GM12878 (cell line): Measurements from ENCODE around the gene POC1B. TPM values are rescaled to one million over a fixed set of nuclear protein-coding genes. Genes with fewer than 3 reads are reported as not detected.

Source experiments
- ATAC-seq: fragments of 200-7000 bp; cut with Tn5 transposase; 3 replicates; pipeline ENCODE4 v1.9.1; 2020; ENCODE audit warnings: mild to moderate bottlenecking, moderate library complexity
- BruUV-seq: library from RNA; stranded (reverse); fragments of 400-500 nt; replicated peaks from 2 replicates; lab custom pipeline; 2021; lab: Mats Ljungman, UMichigan
- CTCF ChIA-PET: fragments of 300-600 bp; sonication (Branson Sonifier 250); formaldehyde crosslinking; extraction: SDS; loops from one replicate; lab custom pipeline; 2021; ENCODE audit warnings: inconsistent platforms; lab: Yijun Ruan, JAX
- POLR2A ChIA-PET: fragments of 350-600 bp; formaldehyde crosslinking; extraction: SDS; loops from one replicate; lab custom pipeline; 2021; ENCODE audit warnings: inconsistent platforms; lab: Charles Lee
- RAD21 ChIA-PET: fragments of 300-600 bp; sonication (Branson Sonifier 250); formaldehyde crosslinking; loops from one replicate; lab custom pipeline; 2023; ENCODE audit warnings: antibody characterized with exemption; ENCODE audit not compliant: unreplicated experiment; lab: Charles Lee
- SMC1A ChIA-PET: fragments of 300-600 bp; sonication (Branson Sonifier 250); formaldehyde crosslinking; loops from one replicate; lab custom pipeline; 2023; ENCODE audit not compliant: unreplicated experiment, uncharacterized antibody; lab: Charles Lee
- DNase-seq: peaks from one replicate; pipeline ENCODE4 v3.0.0-alpha.2; 2011; ENCODE audit warnings: low read depth, low spot score
- FAIRE-seq: peaks from 3 replicates; lab custom pipeline; 2011; peaks lifted over from hg19 to GRCh38; lab: Jason Lieb, UNC
- H2AFZ ChIP-seq: 2 replicates; pipeline ENCODE4 v1.6.0; 2011; ENCODE audit warnings: low read depth, low read length, control low read depth; ENCODE audit not compliant: control insufficient read depth
- H3K27ac ChIP-seq: 2 replicates; pipeline ENCODE4 v1.5.1; 2011; ENCODE audit warnings: control low read depth; ENCODE audit not compliant: control insufficient read depth, insufficient read depth
- H3K27me3 ChIP-seq, 2 experiments: replicated peaks in 1 of 2; 2 replicates each; pipeline versions ENCODE4 v1.6.0 to v1.6.1; 2011; ENCODE audit warnings: low read length in 1 of 2; ENCODE audit not compliant: control insufficient read depth in 2 of 2, insufficient read depth in 2 of 2
- H3K36me3 ChIP-seq, 2 experiments: 2 replicates each; pipeline ENCODE4 v1.5.1; 2011; ENCODE audit warnings: low read length in 1 of 2; ENCODE audit not compliant: control insufficient read depth in 2 of 2, insufficient read depth in 2 of 2
- H3K4me1 ChIP-seq: 2 replicates; pipeline ENCODE4 v1.6.1; 2011; ENCODE audit warnings: mild to moderate bottlenecking, low read length, moderate library complexity, mixed read lengths; ENCODE audit not compliant: control insufficient read depth, insufficient read depth
- H3K4me2 ChIP-seq: 2 replicates; pipeline ENCODE4 v1.6.0; 2011; ENCODE audit warnings: control low read depth; ENCODE audit not compliant: control insufficient read depth, insufficient read depth
- H3K4me3 ChIP-seq: fragments of 200-600 bp; sonication (generic); 2 replicates; pipeline ENCODE4 v1.5.1; 2016
- H3K79me2 ChIP-seq: 2 replicates; pipeline ENCODE4 v1.6.0; 2011; ENCODE audit warnings: low read length; ENCODE audit not compliant: control insufficient read depth, insufficient read depth
- H3K9ac ChIP-seq: 2 replicates; pipeline ENCODE4 v1.8.0; 2011; ENCODE audit warnings: low read length, control low read depth, mixed read lengths; ENCODE audit not compliant: control insufficient read depth, insufficient read depth
- H3K9me3 ChIP-seq: replicated peaks from 3 replicates; pipeline ENCODE4 v1.5.1; 2011; ENCODE audit warnings: mild to moderate bottlenecking, low read length; ENCODE audit not compliant: control insufficient read depth, insufficient read depth
- H4K20me1 ChIP-seq: 2 replicates; pipeline ENCODE4 v1.6.0; 2011; ENCODE audit not compliant: control insufficient read depth, insufficient read depth
- BCL3 ChIP-seq: IDR thresholded peaks from 2 replicates; pipeline ENCODE4 v1.6.1; 2011; ENCODE audit warnings: borderline replicate concordance, low read depth, mild to moderate bottlenecking, moderate library complexity, low read length; ENCODE audit not compliant: insufficient read depth, poor library complexity, severe bottlenecking
- CBX3 ChIP-seq: fragments of 200-600 bp; sonication (generic); IDR thresholded peaks from 2 replicates; pipeline ENCODE4 v1.6.1; 2016; ENCODE audit warnings: low read depth, borderline replicate concordance
- DPF2 ChIP-seq: fragments of 450-650 bp; IDR thresholded peaks from 2 replicates; pipeline ENCODE4 v1.6.1; 2017; ENCODE audit warnings: mild to moderate bottlenecking
- NKRF ChIP-seq: fragments of 450-650 bp; conservative IDR thresholded peaks from 2 replicates; pipeline ENCODE4 v1.6.1; 2017; ENCODE audit warnings: mild to moderate bottlenecking, moderate library complexity
- SUZ12 ChIP-seq: fragments of 200-600 bp; sonication (generic); IDR thresholded peaks from one replicate; pipeline ENCODE4 v1.6.1; 2018; ENCODE audit warnings: antibody characterized with exemption, mild to moderate bottlenecking; ENCODE audit not compliant: unreplicated experiment
- TCF12 ChIP-seq: IDR thresholded peaks from 2 replicates; pipeline ENCODE4 v1.6.1; 2011; ENCODE audit warnings: low read depth, mild to moderate bottlenecking, low read length
- ZBTB11 ChIP-seq: fragments of 450-650 bp; formaldehyde crosslinking; IDR thresholded peaks from 2 replicates; pipeline ENCODE4 v1.5.0; 2022; ENCODE audit warnings: mild to moderate bottlenecking, missing genetic modification characterization
- ZNF622 ChIP-seq: fragments of 450-650 bp; IDR thresholded peaks from 2 replicates; pipeline ENCODE4 v1.6.1; 2017; ENCODE audit warnings: mild to moderate bottlenecking, inconsistent platforms
- WGBS: methylation state at CpG from one replicate; pipeline ENCODE4 v1.1.6; 2016; ENCODE audit warnings: low lambda C conversion rate; ENCODE audit not compliant: insufficient replicate concordance, insufficient coverage; ENCODE audit errors: missing lambda C conversion rate; 5-methylcytosine and 5-hydroxymethylcytosine counted together
- in situ Hi-C: fragments of 300-500 bp; cut with MboI; formaldehyde crosslinking; loops from 9 replicates; pipeline ENCODE4 v1.14.3; 2018; ENCODE audit warnings: mixed read lengths
- intact Hi-C: fragments of 100-400 bp; cut with micrococcal nuclease; formaldehyde crosslinking; loops from one replicate; pipeline ENCODE4 v1.14.2; 2022; ENCODE audit not compliant: unreplicated experiment
- polyA plus RNA-seq, 11 experiments: library from polyadenylated mRNA; depleted of rRNA in 4 of 11; unstranded in 6 of 11; stranded (reverse) in 5 of 11; fragments of >200 nt; fragmentation: Nextera tagmentation in 4 of 11; fragmentation: Illumina TruSeq in 1 of 11; extraction: Ambion mirVana in 4 of 11; extraction: Trizol in 1 of 11; gene quantifications; 1 replicate in 1 of 11; 2 replicates in 10 of 11; pipeline versions ENCODE4 v1.2.1 to v1.2.3, GENCODE V29; 2011 to 2016; ENCODE audit warnings: inconsistent platforms in 2 of 11, missing spikeins in 2 of 11, low read depth in 1 of 11
- total RNA-seq, 4 experiments: library from RNA; depleted of rRNA in 3 of 4; stranded (reverse); fragments of >200 nt in 3 of 4; fragmentation: Illumina TruSeq in 1 of 4; extraction: Trizol in 1 of 4; gene quantifications; 2 replicates each; pipeline versions ENCODE4 v1.2.1 to v1.2.3, GENCODE V29; 2013 to 2021
- TF ChIP-seq, protein P1 (sequence below): fragments of 450-650 bp; IDR thresholded peaks from 2 replicates; pipeline ENCODE4 v1.6.1; 2017; ENCODE audit warnings: mild to moderate bottlenecking, low read depth, inconsistent platforms; ENCODE audit not compliant: poor library complexity, severe bottlenecking

Gene POC1B
- total and polyA plus RNA-seq, 10 of the 15 experiments (the other 5 are each of a cell fraction or from before 2014, with no cell fraction given) = 4.4 to 17.8 (median 11.3) TPM

DNA sequence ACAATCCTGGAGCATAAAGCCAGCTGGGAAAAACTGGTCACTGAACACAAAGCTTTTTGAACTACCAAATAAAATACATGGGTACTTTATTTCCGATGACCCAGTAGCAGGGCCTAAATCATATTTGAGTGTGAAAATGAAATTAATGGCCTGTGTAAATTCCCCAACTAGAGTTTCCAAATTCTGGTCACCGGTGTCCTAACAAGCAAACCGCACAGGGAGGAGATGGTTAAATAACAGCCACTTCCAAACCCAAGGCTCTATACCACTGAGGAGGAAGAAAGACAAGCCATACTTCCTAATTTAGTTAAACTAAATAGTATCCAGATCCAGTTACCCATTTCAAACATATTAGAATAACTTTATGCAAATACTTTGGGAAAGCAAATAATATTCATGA lies 133.5 kb downstream of the POC1B start:
- in situ Hi-C loops = no loop called here
- no peak for TF ChIP-seq BCL3
- no peak for TF ChIP-seq TCF12
- no peak for TF ChIP-seq ZNF622
- TF ChIP-seq, protein P1, sequence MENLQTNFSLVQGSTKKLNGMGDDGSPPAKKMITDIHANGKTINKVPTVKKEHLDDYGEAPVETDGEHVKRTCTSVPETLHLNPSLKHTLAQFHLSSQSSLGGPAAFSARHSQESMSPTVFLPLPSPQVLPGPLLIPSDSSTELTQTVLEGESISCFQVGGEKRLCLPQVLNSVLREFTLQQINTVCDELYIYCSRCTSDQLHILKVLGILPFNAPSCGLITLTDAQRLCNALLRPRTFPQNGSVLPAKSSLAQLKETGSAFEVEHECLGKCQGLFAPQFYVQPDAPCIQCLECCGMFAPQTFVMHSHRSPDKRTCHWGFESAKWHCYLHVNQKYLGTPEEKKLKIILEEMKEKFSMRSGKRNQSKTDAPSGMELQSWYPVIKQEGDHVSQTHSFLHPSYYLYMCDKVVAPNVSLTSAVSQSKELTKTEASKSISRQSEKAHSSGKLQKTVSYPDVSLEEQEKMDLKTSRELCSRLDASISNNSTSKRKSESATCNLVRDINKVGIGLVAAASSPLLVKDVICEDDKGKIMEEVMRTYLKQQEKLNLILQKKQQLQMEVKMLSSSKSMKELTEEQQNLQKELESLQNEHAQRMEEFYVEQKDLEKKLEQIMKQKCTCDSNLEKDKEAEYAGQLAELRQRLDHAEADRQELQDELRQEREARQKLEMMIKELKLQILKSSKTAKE = no peak
- TF ChIP-seq DPF2 = no peak
- no peak for TF ChIP-seq SUZ12
- no peak for TF ChIP-seq ZBTB11 (CRISPR knock-in tag)
- no peak for TF ChIP-seq NKRF
- TF ChIP-seq CBX3 = no peak
- Histone ChIP-seq H3K27ac (no peak overlapping the region), H3K79me2 (no peaks in the 10 kb centered on the region), H2AFZ (no peak overlapping the region), H3K9me3 (no peaks in the 10 kb centered on the region), H3K36me3 (no peaks in the 10 kb centered on the region), H3K4me1 (no peaks in the 10 kb centered on the region), H3K9ac (no peak overlapping the region), H4K20me1 (no peaks in the 10 kb centered on the region), H3K4me2 (no peak overlapping the region), H3K4me3 (no peak overlapping the region), H3K27me3 (no peaks in the 10 kb centered on the region)
- CTCF ChIA-PET = no interaction called here
- no peak for FAIRE-seq
- BruUV-seq = no TSS peak
- intact Hi-C loops = no loop called here
- 93% methylated on average over 3 of the region's 3 CpGs for WGBS
- no peak for DNase-seq
- RAD21 ChIA-PET = no interaction called here
- POLR2A ChIA-PET = no interaction called here
- ATAC-seq = no peak
- SMC1A ChIA-PET = no interaction called here
